GM23248 (cell line): Measurements from ENCODE around the gene FAM32A. TPM values are rescaled to one million over a fixed set of nuclear protein-coding genes. Genes with fewer than 3 reads are reported as not detected.

Source experiments
- DNase-seq: peaks from one replicate; pipeline ENCODE4 v3.0.0-alpha.2; 2015
- H2AFZ ChIP-seq: fragments of 200-600 bp; sonication (generic); 2 replicates; pipeline ENCODE4 v1.6.1; 2016; ENCODE audit warnings: antibody characterized with exemption
- H3F3A ChIP-seq: fragments of 200-600 bp; sonication (generic); 2 replicates; pipeline ENCODE4 v1.6.1; 2016; ENCODE audit warnings: mild to moderate bottlenecking, antibody characterized with exemption, mixed run types; ENCODE audit not compliant: insufficient read depth
- H3K27ac ChIP-seq: fragments of 200-600 bp; sonication (generic); 2 replicates; pipeline ENCODE4 v1.5.1; 2016; ENCODE audit warnings: mild to moderate bottlenecking
- H3K27me3 ChIP-seq: fragments of 200-600 bp; sonication (generic); replicated peaks from 2 replicates; pipeline ENCODE4 v1.6.1; 2016; ENCODE audit warnings: mild to moderate bottlenecking; ENCODE audit not compliant: insufficient read depth
- H3K36me3 ChIP-seq: fragments of 200-600 bp; sonication (generic); 2 replicates; pipeline ENCODE4 v1.6.1; 2016; ENCODE audit warnings: low read depth, mild to moderate bottlenecking
- H3K4me1 ChIP-seq: fragments of 200-600 bp; sonication (generic); 2 replicates; pipeline ENCODE4 v1.6.1; 2016; ENCODE audit warnings: mild to moderate bottlenecking; ENCODE audit not compliant: insufficient read depth
- H3K4me2 ChIP-seq: fragments of 200-600 bp; sonication (generic); one replicate; pipeline ENCODE4 v1.6.1; 2016; ENCODE audit warnings: mild to moderate bottlenecking; ENCODE audit not compliant: unreplicated experiment
- H3K4me3 ChIP-seq: fragments of 200-600 bp; sonication (generic); 2 replicates; pipeline ENCODE4 v1.5.1; 2016; ENCODE audit warnings: mild to moderate bottlenecking
- H3K79me2 ChIP-seq: fragments of 200-600 bp; sonication (generic); 2 replicates; pipeline ENCODE4 v1.6.1; 2016; ENCODE audit warnings: mild to moderate bottlenecking; ENCODE audit not compliant: insufficient read depth
- H3K9ac ChIP-seq: fragments of 200-600 bp; sonication (generic); 2 replicates; pipeline ENCODE4 v1.6.1; 2016; ENCODE audit warnings: mild to moderate bottlenecking
- H3K9me2 ChIP-seq: fragments of 200-600 bp; sonication (generic); 2 replicates; pipeline ENCODE4 v1.6.1; 2016; ENCODE audit warnings: mixed run types, mild to moderate bottlenecking, moderate library complexity; ENCODE audit not compliant: insufficient read depth
- H3K9me3 ChIP-seq: fragments of 200-600 bp; sonication (generic); one replicate; pipeline ENCODE4 v1.6.1; 2017; ENCODE audit warnings: low read depth
- H4K20me1 ChIP-seq: fragments of 200-600 bp; sonication (generic); 2 replicates; pipeline ENCODE4 v1.6.0; 2016; ENCODE audit not compliant: insufficient read depth
- EZH2 ChIP-seq: fragments of 200-600 bp; sonication (generic); IDR thresholded peaks from 2 replicates; pipeline ENCODE4 v1.6.1; 2018; ENCODE audit warnings: antibody characterized with exemption, mild to moderate bottlenecking; ENCODE audit not compliant: insufficient read depth, poor library complexity, severe bottlenecking
- EZH2phosphoT487 ChIP-seq: fragments of 200-600 bp; sonication (generic); IDR thresholded peaks from 2 replicates; pipeline ENCODE4 v1.6.1; 2018; ENCODE audit warnings: antibody characterized with exemption, moderate library complexity, mild to moderate bottlenecking, low read depth; ENCODE audit not compliant: insufficient read depth
- whole genome bisulfite sequencing, 2 experiments: methylation state at CpG; one replicate each; pipeline ENCODE4 v1.1.6; 2015 to 2017; ENCODE audit warnings: low lambda C conversion rate in 2 of 2, low coverage in 1 of 2; ENCODE audit errors: missing lambda C conversion rate in 2 of 2; 5-methylcytosine and 5-hydroxymethylcytosine counted together
- in situ Hi-C: fragments of 300-500 bp; cut with MboI; formaldehyde crosslinking; loops from 2 replicates; pipeline ENCODE4 v1.15.0; 2020
- polyA plus RNA-seq: library from polyadenylated mRNA; unstranded; fragments of >200 nt; fragmentation: Nextera tagmentation; extraction: Ambion mirVana; gene quantifications from 2 replicates; pipeline ENCODE4 v1.2.1, GENCODE V29; 2016
- total RNA-seq: library from RNA; depleted of rRNA; stranded (reverse); fragments of >200 nt; shearing (Covaris generic); gene quantifications from 2 replicates; pipeline ENCODE4 v1.2.3, GENCODE V29; 2014

FAM32A gene
- total and polyA plus RNA-seq, 2 experiments from 2014 or later, result 114 to 126 TPM

GRCh38 chr19:16197188-16197621 lies 12.0 kb downstream of the FAM32A start:
- H3K4me3 ChIP-seq, result peak overlapping the region; percentile 97
- H3K9me2 ChIP-seq, result no peaks in the 10 kb centered on the region
- H3K36me3 ChIP-seq, result no peaks in the 10 kb centered on the region
- peak overlapping the region; percentile 69 for H2AFZ ChIP-seq
- in situ Hi-C loops, result loop anchor here (25.0 kb wide), 1 partner anchor 560 kb away; the partner anchor contains the start of gene CYP4F3
- peak overlapping the region; percentile 87 for H3K4me2 ChIP-seq
- peak; percentile 96 for DNase-seq
- no peaks in the 10 kb centered on the region for H4K20me1 ChIP-seq
- H3K79me2 ChIP-seq, result peaks cover 42% of the 10 kb centered on the region
- no peaks in the 10 kb centered on the region for H3K27me3 ChIP-seq
- H3K9ac ChIP-seq, result peak overlapping the region; percentile 91
- peaks cover 31% of the 10 kb centered on the region for H3K4me1 ChIP-seq
- H3K9me3 ChIP-seq, result no peaks in the 10 kb centered on the region
- WGBS, 2 experiments, result 0% methylated on average over 2 of the region's 2 CpGs
- TF ChIP-seq EZH2phosphoT487 (peak; percentile 93), EZH2 (no peak)
- peak overlapping the region; percentile 86 for H3K27ac ChIP-seq
- H3F3A ChIP-seq, result peaks cover 31% of the 10 kb centered on the region

- H2AFZ ChIP-seq, result peak within 1 kb of the TSS; percentile 69
- H4K20me1 ChIP-seq, result no peaks in the 10 kb centered on the region
- H3F3A ChIP-seq, result peaks cover 31% of the 10 kb centered on the region
- H3K4me3 ChIP-seq, result peak within 1 kb of the TSS; percentile 97
- peaks cover 35% of the 10 kb centered on the region for H3K4me1 ChIP-seq
- peaks cover 48% of the 10 kb centered on the region for H3K79me2 ChIP-seq
- H3K9ac ChIP-seq, result peak within 1 kb of the TSS; percentile 91
- H3K36me3 ChIP-seq, result no peaks in the 10 kb centered on the region
- no peaks in the 10 kb centered on the region for H3K9me2 ChIP-seq
- WGBS, 2 experiments, result 1 to 2% methylated on average over 60 to 65 of the region's 65 CpGs
- H3K27me3 ChIP-seq, result no peaks in the 10 kb centered on the region
- H3K27ac ChIP-seq, result peak within 1 kb of the TSS; percentile 86
- peak within 1 kb of the TSS; percentile 87 for H3K4me2 ChIP-seq
- no peak for TF ChIP-seq EZH2
- TF ChIP-seq EZH2phosphoT487, result no peak
- in situ Hi-C loops, result loop anchor here (25.0 kb wide), 1 partner anchor 560 kb away; the partner anchor contains the start of gene CYP4F3
- peak; percentile 96 for DNase-seq
- H3K9me3 ChIP-seq, result no peaks in the 10 kb centered on the region
These were observed 12.6 kb downstream of the FAM32A start, which contains the start of gene AP1M1 for GRCh38 chr19:16197622-16198369. Gene AP1M1, plus strand, starts transcription at chr19:16197911. Its CDS starts 116 bp downstream, at chr19:16198027.

- TF ChIP-seq EZH2 (no peak), EZH2phosphoT487 (no peak)
- H3K4me1 ChIP-seq, result peaks cover 35% of the 10 kb centered on the region
- H3K36me3 ChIP-seq, result no peaks in the 10 kb centered on the region
- peaks cover 31% of the 10 kb centered on the region for H3F3A ChIP-seq
- no peaks in the 10 kb centered on the region for H3K27me3 ChIP-seq
- H3K4me3 ChIP-seq, result peak overlapping the region; percentile 97
- H3K27ac ChIP-seq, result peak overlapping the region; percentile 86; the same call in 1 of the 2 replicates
- H3K79me2 ChIP-seq, result peaks cover 54% of the 10 kb centered on the region
- WGBS, 2 experiments, result 1 to 3% methylated on average over 15 to 18 of the region's 18 CpGs
- H3K9ac ChIP-seq, result peak overlapping the region; percentile 91
- no peaks in the 10 kb centered on the region for H3K9me2 ChIP-seq
- in situ Hi-C loops, result loop anchor here (25.0 kb wide), 1 partner anchor 561 kb away; the partner anchor contains the start of gene CYP4F3
- DNase-seq, result peak; percentile 42
- no peaks in the 10 kb centered on the region for H3K9me3 ChIP-seq
- H2AFZ ChIP-seq, result peak overlapping the region; percentile 69
- peak overlapping the region; percentile 87 for H3K4me2 ChIP-seq
- no peaks in the 10 kb centered on the region for H4K20me1 ChIP-seq
These were observed 13.1 kb downstream of the FAM32A start for GRCh38 chr19:16198370-16198651.

GRCh38 chr19:16199275-16199932 lies 14.2 kb downstream of the FAM32A start:
- in situ Hi-C loops, result loop anchor here (25.0 kb wide), 1 partner anchor 562 kb away; the partner anchor contains the start of gene CYP4F3
- WGBS, 2 experiments, result 74 to 75% methylated on average over 9 of the region's 9 CpGs
- H3K9ac ChIP-seq, result peak overlapping the region; percentile 91; the same call in 1 of the 2 replicates
- H3F3A ChIP-seq, result peaks cover 31% of the 10 kb centered on the region
- DNase-seq, result no peak
- H3K4me1 ChIP-seq, result peaks cover 35% of the 10 kb centered on the region
- peak overlapping the region; percentile 97 for H3K4me3 ChIP-seq
- TF ChIP-seq EZH2 (no peak), EZH2phosphoT487 (no peak)
- peaks cover 64% of the 10 kb centered on the region for H3K79me2 ChIP-seq
- H3K4me2 ChIP-seq, result peak overlapping the region; percentile 87
- H3K9me2 ChIP-seq, result no peaks in the 10 kb centered on the region
- no peaks in the 10 kb centered on the region for H3K27me3 ChIP-seq
- no peaks in the 10 kb centered on the region for H3K9me3 ChIP-seq
- no peaks in the 10 kb centered on the region for H3K36me3 ChIP-seq
- no peaks in the 10 kb centered on the region for H4K20me1 ChIP-seq
- no peak overlapping the region for H2AFZ ChIP-seq
- H3K27ac ChIP-seq, result no peak overlapping the region
